Germinal center (tissue), 1 donor: ENCODE measurements around the gene TUBB2B.
"Not testable (repeated sequence)": the region's sequence is repeated elsewhere in the genome, so short reads cannot be mapped to it uniquely, and the experiment has no call there.

Source experiments
- DNase-seq: peaks from one replicate; pipeline ENCODE4 v3.0.0; 2012; ENCODE audit warnings: mixed read lengths, low spot score

The TUBB2B gene

GRCh38 chr6:3258201-3258600 is 30.7 kb upstream of the TUBB2B start:
- DNase-seq = no peak

DNA sequence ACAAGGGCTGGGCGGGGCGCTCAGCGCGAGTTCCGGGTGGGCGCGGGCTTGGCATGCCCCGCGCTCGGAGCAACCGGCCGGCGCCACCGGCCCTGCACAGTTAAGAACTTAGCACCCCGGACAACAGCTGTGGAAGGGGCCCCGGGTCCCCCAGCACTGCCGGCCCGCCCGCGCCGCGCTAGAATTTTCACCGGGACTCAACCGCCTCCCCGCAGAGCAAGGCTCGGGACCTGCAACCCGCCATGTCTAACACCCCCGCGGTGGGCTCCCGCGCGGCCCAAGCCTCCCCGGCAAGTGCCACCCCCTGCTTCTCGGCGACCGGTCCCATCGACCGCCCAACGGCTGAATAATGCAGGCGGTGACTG is 26.1 kb upstream of the TUBB2B start:
- no peak for DNase-seq

GRCh38 chr6:3252861-3253596 is 25.6 kb upstream of the TUBB2B start:
- DNase-seq = no peak

GRCh38 chr6:3252369-3252768 is 24.9 kb upstream of the TUBB2B start:
- DNase-seq = no peak

DNA sequence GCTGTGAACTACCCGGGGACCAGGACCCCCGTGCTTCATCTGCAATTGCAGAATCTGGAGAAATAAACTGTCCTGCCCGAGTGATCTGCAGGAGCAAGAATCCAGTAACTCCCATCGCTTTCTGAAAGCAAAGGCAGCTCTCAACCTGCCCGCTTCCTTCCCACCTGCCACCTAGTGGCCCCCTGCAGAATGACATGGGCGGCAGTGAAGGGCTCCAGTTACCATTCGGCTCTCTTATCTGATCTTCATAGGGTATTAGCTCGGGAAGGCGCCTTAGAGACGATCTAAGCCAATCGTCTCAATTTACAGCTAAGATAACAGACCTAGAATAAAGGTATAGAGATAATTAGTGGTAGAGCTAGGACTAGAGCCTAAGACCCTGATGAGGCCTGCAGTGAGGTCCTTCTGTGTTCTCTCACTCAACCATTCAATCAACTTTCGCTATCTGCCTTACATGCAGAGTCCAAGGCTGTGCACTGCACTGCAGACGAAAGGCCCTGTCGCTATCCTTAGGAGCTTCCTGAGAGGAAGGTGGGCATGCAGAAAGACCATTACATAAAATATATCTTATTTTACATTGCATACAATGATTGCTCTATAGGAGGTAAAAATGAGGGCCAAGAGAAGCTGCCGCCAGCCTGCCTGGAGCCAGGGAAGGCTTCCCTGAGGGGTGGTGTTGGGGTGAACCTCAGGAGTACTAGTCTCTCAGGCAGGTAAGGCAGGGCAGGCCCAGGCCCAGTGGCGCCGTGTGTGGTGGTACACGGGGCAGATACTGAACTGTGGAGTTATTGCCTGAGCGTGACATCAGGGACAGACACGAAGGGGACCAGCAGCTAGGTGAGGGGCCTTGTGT is 24.2 kb upstream of the TUBB2B start:
- peak; percentile 89 for DNase-seq

DNA sequence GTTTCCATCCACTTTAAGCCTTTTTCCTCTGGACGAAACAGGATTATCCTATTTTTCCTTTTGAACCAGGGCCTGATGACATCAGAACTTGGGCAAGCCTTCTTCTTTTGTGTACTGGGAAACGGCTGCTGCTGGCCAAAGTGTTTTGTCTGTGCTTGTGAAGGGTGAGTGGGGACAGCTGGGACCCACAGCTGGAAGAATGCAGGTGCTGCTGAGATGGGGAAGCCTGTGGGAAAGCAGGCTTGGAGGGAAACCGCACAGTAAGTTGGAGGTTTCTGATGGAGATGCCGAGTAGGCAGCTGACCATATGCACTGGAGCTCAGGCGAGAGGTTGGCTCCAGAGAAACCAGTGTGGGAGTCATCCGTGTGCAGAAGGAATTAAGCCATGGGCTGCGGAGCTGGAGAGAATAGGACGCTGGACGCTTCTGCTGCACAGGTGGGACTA is 22.8 kb upstream of the TUBB2B start:
- DNase-seq = no peak

GRCh38 chr6:3249821-3250220 is 22.4 kb upstream of the TUBB2B start:
- DNase-seq = no peak

DNA sequence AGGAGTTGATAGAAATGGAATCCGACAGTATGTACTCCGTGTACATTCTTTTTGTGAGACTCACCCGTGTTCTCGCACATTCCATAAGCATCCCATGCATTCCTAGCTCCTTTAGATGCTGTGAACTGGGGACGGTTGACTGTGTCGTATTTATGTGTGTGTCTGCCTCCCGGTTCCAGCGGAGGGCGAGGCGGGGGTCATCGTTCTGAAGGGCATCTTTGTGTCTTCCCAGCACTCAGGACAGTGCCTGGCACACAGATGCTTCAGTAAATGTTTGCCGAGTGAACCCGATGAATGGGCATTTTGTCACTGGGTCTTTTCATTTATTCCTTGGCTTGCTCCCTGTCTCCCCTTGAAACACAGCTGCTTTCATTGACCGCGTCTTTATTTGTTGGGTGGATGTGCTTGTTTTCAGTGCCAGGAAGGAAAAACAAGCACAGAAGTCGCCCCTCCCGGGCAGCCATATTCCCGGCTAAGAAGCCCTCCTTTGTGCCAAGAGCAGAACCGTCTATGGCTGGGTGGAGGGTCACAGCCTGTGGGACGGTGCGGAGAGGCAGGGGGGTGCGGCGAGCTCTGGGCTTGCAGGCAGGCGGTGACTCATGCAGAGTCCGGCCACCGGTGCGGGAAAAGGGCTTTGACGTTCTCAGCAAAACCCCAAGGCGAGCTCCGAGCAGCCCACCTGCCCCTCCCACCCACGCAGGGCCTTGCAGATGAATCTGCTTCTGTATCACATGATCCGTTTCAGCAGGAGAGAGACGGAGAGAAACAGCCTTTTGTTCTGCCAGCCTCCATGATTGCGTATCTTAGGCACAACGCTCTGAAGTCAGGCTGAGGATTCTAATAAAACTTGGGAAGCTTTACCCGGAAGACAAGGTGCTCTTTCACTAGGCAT is 20.0 kb upstream of the TUBB2B start:
- DNase-seq = no peak

GRCh38 chr6:3245216-3245615 is 17.8 kb upstream of the TUBB2B start:
- DNase-seq = no peak

DNA sequence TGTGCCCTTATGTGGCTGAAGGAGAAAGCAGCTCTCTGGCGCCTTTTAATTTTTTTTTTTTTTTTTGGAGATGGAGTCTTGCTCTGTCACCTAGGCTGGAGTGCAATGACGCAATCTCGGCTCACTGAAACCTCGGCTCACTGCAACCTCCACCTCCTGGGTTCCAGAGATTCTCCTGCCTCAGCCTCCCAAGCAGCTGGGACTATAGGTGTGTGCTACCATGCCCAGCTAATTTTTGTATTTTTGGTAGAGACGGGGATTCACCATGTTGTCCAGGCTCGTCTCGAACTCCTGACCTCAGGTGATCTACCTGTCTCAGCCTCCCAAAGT is 17.3 kb upstream of the TUBB2B start:
- not testable (repeated sequence) for DNase-seq

DNA sequence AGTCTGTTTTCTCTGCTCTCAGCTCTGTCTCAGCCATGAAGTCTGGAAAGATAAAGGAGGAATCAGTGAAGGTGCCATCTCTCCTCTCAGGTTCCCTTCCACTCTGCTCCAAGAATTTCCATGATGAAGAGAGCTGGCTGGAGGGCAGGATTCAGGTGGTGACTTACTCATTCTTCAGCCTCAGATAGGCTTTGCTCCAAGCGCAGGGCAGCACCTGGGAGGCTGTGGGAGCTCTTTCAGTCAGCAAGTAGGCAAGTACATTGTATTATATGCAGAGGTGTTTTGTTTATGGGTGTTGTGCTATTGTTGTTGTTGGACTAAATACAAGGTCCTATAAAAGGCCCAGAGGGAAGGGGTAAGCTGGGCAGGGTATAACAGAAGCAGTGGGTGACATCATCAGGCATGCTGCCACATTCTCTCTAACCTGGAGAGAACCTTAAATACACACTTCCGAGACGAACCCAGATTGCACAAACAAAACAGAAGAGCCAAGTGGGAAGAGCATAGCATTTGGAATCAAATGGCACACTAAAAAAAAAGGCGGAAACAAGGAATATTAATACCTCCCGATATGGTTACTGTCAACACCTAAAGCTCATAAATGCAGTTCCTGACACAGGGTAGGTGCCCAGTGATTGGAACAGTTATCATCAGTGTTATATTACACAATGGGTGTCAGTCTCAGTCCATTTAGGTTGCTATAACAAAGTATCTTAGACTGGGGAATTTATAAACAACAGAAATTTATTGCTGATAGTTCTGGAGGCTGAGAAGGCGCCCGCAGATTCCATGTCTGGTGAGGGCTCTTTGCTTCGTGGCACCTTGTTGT is 16.8 kb upstream of the TUBB2B start:
- no peak for DNase-seq

- no peak for DNase-seq
Observed at GRCh38 chr6:3242768-3243167, 15.3 kb upstream of the TUBB2B start.

DNA sequence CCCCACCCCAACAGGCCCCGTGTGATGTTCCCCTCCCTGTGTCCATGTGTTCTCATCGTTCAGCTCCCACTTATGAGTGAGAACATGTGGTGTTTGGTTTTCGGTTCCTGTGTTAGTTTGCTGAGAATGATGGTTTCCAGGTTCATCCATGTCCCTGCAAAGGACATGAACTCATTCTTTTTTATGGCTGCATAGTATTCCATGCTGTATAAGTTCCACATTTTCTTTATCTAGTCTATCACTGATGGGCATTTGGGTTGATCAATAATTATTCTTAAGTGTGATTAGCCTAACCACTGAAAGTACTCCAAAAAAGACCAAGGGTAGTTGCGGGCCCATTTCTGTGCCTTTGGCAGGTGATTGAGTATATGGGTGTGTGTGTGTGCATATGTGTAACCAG is 14.3 kb upstream of the TUBB2B start:
- DNase-seq = not testable (repeated sequence)

GRCh38 chr6:3240595-3240994 is 13.1 kb upstream of the TUBB2B start:
- DNase-seq = no peak

GRCh38 chr6:3239110-3239830 is 11.8 kb upstream of the TUBB2B start:
- no peak for DNase-seq

- DNase-seq = no peak
Observed at GRCh38 chr6:3237761-3238662, 10.6 kb upstream of the TUBB2B start.

GRCh38 chr6:3236005-3236404 is 8.6 kb upstream of the TUBB2B start:
- DNase-seq = no peak

GRCh38 chr6:3235486-3235885 is 8.0 kb upstream of the TUBB2B start:
- DNase-seq = no peak

DNA sequence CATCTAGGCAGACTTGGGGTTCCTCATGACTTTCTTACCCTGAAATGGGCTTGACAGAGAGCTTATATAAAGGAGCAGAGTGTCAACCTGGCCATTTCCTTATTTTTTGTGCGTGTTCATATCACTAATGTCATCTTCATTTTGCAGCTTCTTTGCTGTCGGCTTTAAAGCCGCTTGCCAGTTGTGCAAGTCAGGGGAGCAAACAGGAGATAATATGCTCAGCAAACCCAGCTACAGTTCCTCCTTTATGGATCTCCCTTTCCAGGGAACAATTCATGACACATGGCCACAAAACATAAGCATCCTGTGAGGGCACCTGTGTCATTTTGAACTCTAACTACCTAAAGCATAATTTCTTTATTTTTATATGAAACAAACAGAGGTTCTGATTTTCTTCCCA is 6.5 kb upstream of the TUBB2B start:
- DNase-seq = no peak

DNA sequence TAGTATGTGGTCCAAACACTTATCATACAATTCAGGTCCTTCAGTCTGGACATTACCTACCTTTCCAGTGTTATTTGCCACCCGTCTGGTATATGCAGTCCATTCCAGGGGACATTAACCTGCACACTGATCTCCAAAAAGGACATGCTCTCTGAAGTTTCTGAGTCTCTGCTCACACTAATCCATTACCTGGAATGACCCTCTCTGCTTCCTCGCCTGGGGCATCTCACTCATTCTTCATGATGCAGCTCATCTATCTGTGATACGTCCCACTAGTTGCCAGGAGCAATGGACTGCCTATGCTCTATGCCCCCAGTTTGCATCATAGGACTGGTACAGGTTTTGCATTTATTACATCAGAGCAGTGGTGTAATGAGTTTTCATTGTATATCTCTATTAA is 5.9 kb upstream of the TUBB2B start:
- no peak for DNase-seq
